HG02981 (cell line): ENCODE results near the gene CCNL1.

Experiments
- ATAC-seq: cut with Tn5 transposase; IDR thresholded peaks from one replicate; pipeline ENCODE4 v1.9.1; 2021; ENCODE audit warnings: mild to moderate bottlenecking, moderate library complexity; ENCODE audit not compliant: unreplicated experiment

CCNL1 gene

GRCh38 chr3:157147099-157147803, 12.7 kb downstream of the CCNL1 start:
- ATAC-seq, result no peak

GRCh38 chr3:157145606-157146322, 14.2 kb downstream of the CCNL1 start:
- ATAC-seq, result no peak

- no peak for ATAC-seq
These were observed 17.6 kb downstream of the CCNL1 start for GRCh38 chr3:157142315-157142714.

- no peak for ATAC-seq
These were observed 19.9 kb downstream of the CCNL1 start for GRCh38 chr3:157139938-157140534.

GRCh38 chr3:157136647-157137387, 23.1 kb downstream of the CCNL1 start:
- ATAC-seq, result no peak

- ATAC-seq, result no peak
These were observed 24.1 kb downstream of the CCNL1 start for GRCh38 chr3:157135671-157136396.

- peak; percentile 63 for ATAC-seq
These were observed 25.2 kb downstream of the CCNL1 start for GRCh38 chr3:157134620-157135191.

- ATAC-seq, result no peak
These were observed 26.3 kb downstream of the CCNL1 start for GRCh38 chr3:157133434-157134320.

- ATAC-seq, result no peak
These were observed 27.0 kb downstream of the CCNL1 start for GRCh38 chr3:157132936-157133335.

- ATAC-seq, result no peak
These were observed 27.6 kb downstream of the CCNL1 start for GRCh38 chr3:157132341-157132740.

- ATAC-seq, result no peak
These were observed 28.1 kb downstream of the CCNL1 start for GRCh38 chr3:157131861-157132260.

GRCh38 chr3:157130467-157131251, 29.3 kb downstream of the CCNL1 start:
- no peak for ATAC-seq

- no peak for ATAC-seq
These were observed 30.0 kb downstream of the CCNL1 start for GRCh38 chr3:157129803-157130466.

- peak; percentile 18 for ATAC-seq
These were observed 30.9 kb downstream of the CCNL1 start for GRCh38 chr3:157128771-157129681.

GRCh38 chr3:157127831-157128767, 31.8 kb downstream of the CCNL1 start:
- ATAC-seq, result peak; percentile 44

GRCh38 chr3:157127268-157127667, 32.7 kb downstream of the CCNL1 start:
- no peak for ATAC-seq
